Mesothelial cell of epicardium (in vitro differentiated cells): Measurements from ENCODE around the gene NF1. TPM values are rescaled to one million over a fixed set of nuclear protein-coding genes. Genes with fewer than 3 reads are reported as not detected.

Source experiments
- DNase-seq, 2 experiments: peaks; one replicate each; pipeline ENCODE4 v3.0.0; 2021; ENCODE audit warnings: low spot score in 2 of 2; ENCODE audit not compliant: unreplicated experiment in 2 of 2
- H3K27ac Mint-ChIP-seq: 2 replicates; pipeline ENCODE4 v1.8.0; 2021; ENCODE audit warnings: mixed read lengths
- H3K27me3 Mint-ChIP-seq: 2 replicates; pipeline ENCODE4 v1.8.0; 2021; ENCODE audit warnings: low read depth, mixed read lengths
- H3K36me3 Mint-ChIP-seq: 2 replicates; pipeline ENCODE4 v1.8.0; 2021; ENCODE audit warnings: mixed read lengths
- H3K4me1 Mint-ChIP-seq: 2 replicates; pipeline ENCODE4 v1.8.0; 2021; ENCODE audit warnings: mixed read lengths
- H3K4me3 Mint-ChIP-seq: 2 replicates; pipeline ENCODE4 v1.8.0; 2021; ENCODE audit warnings: mild to moderate bottlenecking, moderate library complexity, mixed read lengths
- H3K9me3 Mint-ChIP-seq: 2 replicates; pipeline ENCODE4 v1.8.0; 2021; ENCODE audit warnings: mixed read lengths
- total RNA-seq: library from RNA; stranded (reverse); gene quantifications from 3 replicates; pipeline ENCODE4 v1.2.1, GENCODE V29; 2021
- TF ChIP-seq, protein P1 (sequence below): fragments of 200-600 bp; sonication (generic); IDR thresholded peaks from one replicate; pipeline ENCODE4 v1.5.0; 2021; ENCODE audit warnings: antibody characterized with exemption; ENCODE audit not compliant: unreplicated experiment

NF1 gene
- total RNA-seq, 1 donor from 2014 or later, result 104 TPM

- Mint-ChIP-seq H3K36me3 (peaks cover 7% of the 10 kb centered on the region), H3K4me1 (no peaks in the 10 kb centered on the region), H3K27ac (no peak overlapping the region), H3K9me3 (no peaks in the 10 kb centered on the region), H3K4me3 (no peak overlapping the region), H3K27me3 (no peaks in the 10 kb centered on the region)
- DNase-seq, result no peak
- TF ChIP-seq, protein P1, sequence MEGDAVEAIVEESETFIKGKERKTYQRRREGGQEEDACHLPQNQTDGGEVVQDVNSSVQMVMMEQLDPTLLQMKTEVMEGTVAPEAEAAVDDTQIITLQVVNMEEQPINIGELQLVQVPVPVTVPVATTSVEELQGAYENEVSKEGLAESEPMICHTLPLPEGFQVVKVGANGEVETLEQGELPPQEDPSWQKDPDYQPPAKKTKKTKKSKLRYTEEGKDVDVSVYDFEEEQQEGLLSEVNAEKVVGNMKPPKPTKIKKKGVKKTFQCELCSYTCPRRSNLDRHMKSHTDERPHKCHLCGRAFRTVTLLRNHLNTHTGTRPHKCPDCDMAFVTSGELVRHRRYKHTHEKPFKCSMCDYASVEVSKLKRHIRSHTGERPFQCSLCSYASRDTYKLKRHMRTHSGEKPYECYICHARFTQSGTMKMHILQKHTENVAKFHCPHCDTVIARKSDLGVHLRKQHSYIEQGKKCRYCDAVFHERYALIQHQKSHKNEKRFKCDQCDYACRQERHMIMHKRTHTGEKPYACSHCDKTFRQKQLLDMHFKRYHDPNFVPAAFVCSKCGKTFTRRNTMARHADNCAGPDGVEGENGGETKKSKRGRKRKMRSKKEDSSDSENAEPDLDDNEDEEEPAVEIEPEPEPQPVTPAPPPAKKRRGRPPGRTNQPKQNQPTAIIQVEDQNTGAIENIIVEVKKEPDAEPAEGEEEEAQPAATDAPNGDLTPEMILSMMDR, result no peak
Measured at GRCh38 chr17:31321966-31322365, 227.2 kb downstream of the NF1 start.

DNA sequence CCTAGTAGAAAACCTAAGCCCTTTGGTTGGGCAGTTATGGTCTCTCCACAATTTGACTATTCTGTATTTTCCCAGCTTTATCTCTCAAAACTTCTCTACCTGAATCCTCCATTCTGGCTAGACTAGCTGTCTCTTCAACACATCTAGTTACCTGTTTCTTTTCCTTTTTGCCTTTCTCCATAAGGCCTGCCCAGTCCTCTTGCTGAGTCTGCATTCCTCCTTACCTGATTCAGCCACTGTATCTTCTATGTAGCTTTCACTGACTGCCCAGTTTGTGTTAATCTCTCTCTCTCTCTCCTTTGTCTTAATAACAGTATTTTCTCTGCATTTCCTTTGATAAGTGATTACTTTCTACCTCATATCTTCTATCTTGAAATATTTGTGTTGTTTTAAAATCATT, 228.8 kb downstream of the NF1 start:
- TF ChIP-seq, protein P1, result no peak
- no peak overlapping the region for H3K4me3 Mint-ChIP-seq
- no peak for DNase-seq
- H3K27ac Mint-ChIP-seq, result peak overlapping the region; percentile 1
- no peaks in the 10 kb centered on the region for H3K4me1 Mint-ChIP-seq
- peaks cover 12% of the 10 kb centered on the region for H3K36me3 Mint-ChIP-seq
- no peaks in the 10 kb centered on the region for H3K9me3 Mint-ChIP-seq
- no peaks in the 10 kb centered on the region for H3K27me3 Mint-ChIP-seq

GRCh38 chr17:31327534-31328159, 232.9 kb downstream of the NF1 start:
- H3K27me3 Mint-ChIP-seq, result no peaks in the 10 kb centered on the region
- no peak overlapping the region for H3K4me3 Mint-ChIP-seq
- H3K9me3 Mint-ChIP-seq, result no peaks in the 10 kb centered on the region
- H3K4me1 Mint-ChIP-seq, result no peaks in the 10 kb centered on the region
- H3K27ac Mint-ChIP-seq, result no peak overlapping the region
- peaks cover 14% of the 10 kb centered on the region for H3K36me3 Mint-ChIP-seq
- no peak for DNase-seq
- TF ChIP-seq, protein P1, result no peak

- no peak overlapping the region for H3K27ac Mint-ChIP-seq
- TF ChIP-seq, protein P1, result no peak
- H3K4me3 Mint-ChIP-seq, result no peak overlapping the region
- no peak for DNase-seq
- H3K36me3 Mint-ChIP-seq, result peaks cover 14% of the 10 kb centered on the region
- H3K9me3 Mint-ChIP-seq, result no peaks in the 10 kb centered on the region
- H3K27me3 Mint-ChIP-seq, result no peaks in the 10 kb centered on the region
- H3K4me1 Mint-ChIP-seq, result no peaks in the 10 kb centered on the region
Measured at GRCh38 chr17:31328160-31328535, 233.4 kb downstream of the NF1 start.

DNA sequence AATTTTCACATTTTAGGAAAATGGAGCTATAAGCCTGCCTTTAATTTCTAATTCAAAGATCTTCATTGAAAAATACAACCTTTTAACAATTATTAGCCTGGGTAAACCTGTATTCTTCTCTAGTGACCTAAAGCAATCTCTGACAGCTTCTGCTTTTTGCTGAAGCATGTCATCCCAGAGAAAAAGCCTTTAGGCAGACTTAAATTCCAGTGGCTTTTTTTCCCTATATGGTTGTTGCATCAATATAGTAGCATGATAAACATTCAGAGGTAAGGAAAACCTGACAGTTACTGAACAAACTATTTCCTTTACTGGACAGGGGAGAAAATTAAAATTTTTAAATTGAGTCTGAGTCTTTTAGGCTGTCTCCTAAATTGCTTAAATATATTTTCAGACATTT, 234.4 kb downstream of the NF1 start:
- no peak overlapping the region for H3K27ac Mint-ChIP-seq
- no peak overlapping the region for H3K4me3 Mint-ChIP-seq
- no peak for DNase-seq
- no peaks in the 10 kb centered on the region for H3K4me1 Mint-ChIP-seq
- H3K36me3 Mint-ChIP-seq, result peaks cover 18% of the 10 kb centered on the region
- H3K27me3 Mint-ChIP-seq, result no peaks in the 10 kb centered on the region
- TF ChIP-seq, protein P1, result no peak
- H3K9me3 Mint-ChIP-seq, result no peaks in the 10 kb centered on the region
